ENCODE data around the gene SLC27A4.

DNA sequence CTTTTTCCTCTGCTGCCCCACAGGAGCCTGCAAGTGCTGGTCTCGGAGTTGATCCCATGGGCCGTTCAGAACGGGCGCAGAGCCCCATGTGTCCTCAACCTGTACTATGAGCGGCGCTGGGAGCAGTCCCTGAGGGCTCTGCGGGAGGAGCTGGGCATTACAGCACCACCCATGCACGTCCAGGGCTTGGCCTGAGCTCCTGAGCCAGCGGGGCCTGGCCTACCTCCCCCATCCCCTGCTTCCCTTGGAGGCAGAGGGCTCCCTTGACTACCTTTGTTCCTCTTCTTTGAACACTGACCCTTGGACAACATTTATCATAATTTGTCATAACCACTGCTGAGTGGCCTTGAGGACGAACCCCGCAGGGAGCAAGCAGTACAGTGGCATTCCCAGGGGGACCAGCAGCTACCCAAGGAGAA is 6.9 kb upstream of the SLC27A4 start:
- TF ChIP-seq, protein P1, sequence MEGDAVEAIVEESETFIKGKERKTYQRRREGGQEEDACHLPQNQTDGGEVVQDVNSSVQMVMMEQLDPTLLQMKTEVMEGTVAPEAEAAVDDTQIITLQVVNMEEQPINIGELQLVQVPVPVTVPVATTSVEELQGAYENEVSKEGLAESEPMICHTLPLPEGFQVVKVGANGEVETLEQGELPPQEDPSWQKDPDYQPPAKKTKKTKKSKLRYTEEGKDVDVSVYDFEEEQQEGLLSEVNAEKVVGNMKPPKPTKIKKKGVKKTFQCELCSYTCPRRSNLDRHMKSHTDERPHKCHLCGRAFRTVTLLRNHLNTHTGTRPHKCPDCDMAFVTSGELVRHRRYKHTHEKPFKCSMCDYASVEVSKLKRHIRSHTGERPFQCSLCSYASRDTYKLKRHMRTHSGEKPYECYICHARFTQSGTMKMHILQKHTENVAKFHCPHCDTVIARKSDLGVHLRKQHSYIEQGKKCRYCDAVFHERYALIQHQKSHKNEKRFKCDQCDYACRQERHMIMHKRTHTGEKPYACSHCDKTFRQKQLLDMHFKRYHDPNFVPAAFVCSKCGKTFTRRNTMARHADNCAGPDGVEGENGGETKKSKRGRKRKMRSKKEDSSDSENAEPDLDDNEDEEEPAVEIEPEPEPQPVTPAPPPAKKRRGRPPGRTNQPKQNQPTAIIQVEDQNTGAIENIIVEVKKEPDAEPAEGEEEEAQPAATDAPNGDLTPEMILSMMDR (IDR thresholded peaks at IDR 0.05), result no peak
- TF ChIP-seq POLR2A (IDR thresholded peaks at IDR 0.05), result no peak

All from uterus (tissue), 2 donors.